Suppressor macrophage (primary cell): ENCODE data around the gene YJEFN3.

Experiments
- DNase-seq, 4 experiments: peaks; one replicate each; pipeline ENCODE4 v3.0.0-alpha.2; 2020 to 2022
- total RNA-seq, 17 experiments: gene quantifications; one replicate each; lab custom pipeline; 2026; ENCODE audit warnings: mixed read lengths in 6 of 17, inconsistent platforms in 3 of 17; lab: John Stamatoyannopoulos, UW

Gene YJEFN3
- 0.07 to 1.8 (median 0.67) reads per million in 17 experiments for total RNA-seq

- DNase-seq, result no peak
These were observed at the start of gene YJEFN3 for GRCh38 chr19:19528721-19529490. Gene YJEFN3, plus strand, starts transcription at chr19:19528911. Its CDS starts 22 bp downstream, at chr19:19528933.

GRCh38 chr19:19480688-19481087, 48.0 kb upstream of the YJEFN3 start:
- no peak for DNase-seq

GRCh38 chr19:19482809-19483596, 45.7 kb upstream of the YJEFN3 start:
- DNase-seq, result peak in 3 of 4 experiments; percentile 44 to 66 (median 49)

- no peak for DNase-seq
These were observed 43.3 kb upstream of the YJEFN3 start for GRCh38 chr19:19485161-19485997.

GRCh38 chr19:19485998-19486290, 42.8 kb upstream of the YJEFN3 start:
- DNase-seq, result no peak

- no peak for DNase-seq
These were observed 42.2 kb upstream of the YJEFN3 start for GRCh38 chr19:19486343-19487076.

- DNase-seq, result no peak
These were observed 41.4 kb upstream of the YJEFN3 start for GRCh38 chr19:19487077-19487949.

- peak in 3 of 4 experiments; percentile 15 to 40 (median 25) for DNase-seq
These were observed 40.5 kb upstream of the YJEFN3 start for GRCh38 chr19:19487950-19488874.

GRCh38 chr19:19488875-19489690, 39.6 kb upstream of the YJEFN3 start:
- DNase-seq, result peak; percentile 74 to 85 (median 82)

- no peak for DNase-seq
These were observed 38.9 kb upstream of the YJEFN3 start for GRCh38 chr19:19489804-19490204.

- DNase-seq, result peak; percentile 82 to 89 (median 83)
These were observed 38.3 kb upstream of the YJEFN3 start for GRCh38 chr19:19490214-19490968.

- DNase-seq, result no peak
These were observed 37.2 kb upstream of the YJEFN3 start for GRCh38 chr19:19491321-19492025.

- no peak for DNase-seq
These were observed 36.6 kb upstream of the YJEFN3 start for GRCh38 chr19:19492026-19492610.

- peak; percentile 17 to 44 (median 30) for DNase-seq
These were observed 34.7 kb upstream of the YJEFN3 start for GRCh38 chr19:19493841-19494546.

- DNase-seq, result no peak
These were observed 32.8 kb upstream of the YJEFN3 start for GRCh38 chr19:19495614-19496603.
